AG04449 (cell line): ENCODE data around the gene CRNN.

Source experiments
- CTCF ChIA-PET: fragments of 350-600 bp; formaldehyde crosslinking; extraction: SDS; loops from one replicate; lab custom pipeline; 2021; ENCODE audit warnings: antibody characterized with exemption; lab: Yijun Ruan, JAX
- POLR2A ChIA-PET: fragments of 400-600, 350-600 bp; formaldehyde crosslinking; extraction: SDS; loops from one replicate; lab custom pipeline; 2020; ENCODE audit warnings: antibody characterized with exemption, inconsistent platforms; lab: Yijun Ruan, JAX
- DNase-seq: peaks from one replicate; pipeline ENCODE4 v3.0.0-alpha.2; 2010; ENCODE audit warnings: low read depth, low spot score
- H3K4me3 ChIP-seq: 2 replicates; pipeline ENCODE4 v1.5.1; 2011; ENCODE audit warnings: low read depth, mild to moderate bottlenecking, control low read depth, low read length
- CTCF ChIP-seq: IDR thresholded peaks from one replicate; pipeline ENCODE4 v1.5.1; 2011; ENCODE audit warnings: mild to moderate bottlenecking, moderate library complexity, low read length, control low read depth, inconsistent platforms; ENCODE audit not compliant: insufficient read depth; ENCODE audit errors: missing control alignments

The CRNN gene

GRCh38 chr1:152415454-152416227 is 1.6 kb upstream of the CRNN start:
- H3K4me3 ChIP-seq = no peak overlapping the region
- POLR2A ChIA-PET = no interaction called here
- CTCF ChIA-PET = no interaction called here
- TF ChIP-seq CTCF = no peak
- no peak for DNase-seq

DNA sequence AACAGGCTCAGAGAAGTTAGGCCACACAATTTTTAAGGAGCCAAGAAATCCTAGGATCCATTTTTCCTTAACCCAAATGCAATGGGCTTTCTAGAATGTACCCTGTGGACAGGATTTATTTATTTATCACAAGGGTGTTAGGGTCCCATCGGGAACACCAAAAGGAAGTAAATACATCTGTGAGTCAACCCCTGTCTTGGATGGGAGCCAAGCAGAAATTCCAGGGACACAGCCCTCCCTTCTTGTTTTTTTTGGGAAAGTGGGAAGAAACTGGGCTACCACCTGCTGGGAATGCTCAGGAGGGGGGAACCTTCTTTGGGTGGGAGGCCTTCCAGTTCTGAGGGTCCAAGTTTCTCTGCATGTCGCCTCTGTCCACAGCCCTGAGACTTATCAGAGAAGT is 1.3 kb downstream of the CRNN start:
- no peak for DNase-seq
- H3K4me3 ChIP-seq = no peak overlapping the region
- ChIA-PET CTCF (no interaction called here), POLR2A (no interaction called here)
- TF ChIP-seq CTCF = no peak

DNA sequence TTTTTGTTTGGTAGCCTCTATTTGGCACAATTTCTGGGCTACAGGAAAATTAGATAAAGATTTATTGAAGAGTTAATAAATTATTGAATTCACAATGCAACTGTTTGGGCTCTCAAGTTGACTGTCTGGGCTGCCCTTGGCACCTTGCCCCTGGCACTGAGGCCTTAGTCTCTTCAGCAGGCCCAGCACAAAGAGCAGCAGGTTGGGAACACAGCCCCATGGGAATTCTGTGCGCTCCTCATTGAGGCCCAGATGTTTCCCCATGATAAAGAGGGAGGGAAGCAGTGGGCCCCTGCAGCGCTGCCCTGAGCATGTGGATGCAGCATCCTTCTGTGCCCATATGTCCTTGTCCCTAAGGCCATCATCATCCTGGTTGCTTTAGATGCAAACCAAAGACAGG is 2.9 kb downstream of the CRNN start:
- DNase-seq = no peak
- TF ChIP-seq CTCF = no peak
- CTCF ChIA-PET = no interaction called here
- H3K4me3 ChIP-seq = no peak overlapping the region
- POLR2A ChIA-PET = no interaction called here

GRCh38 chr1:152410599-152410998 is 3.5 kb downstream of the CRNN start:
- no peak for DNase-seq
- TF ChIP-seq CTCF = no peak
- ChIA-PET POLR2A (no interaction called here), CTCF (no interaction called here)
- H3K4me3 ChIP-seq = no peak overlapping the region

DNA sequence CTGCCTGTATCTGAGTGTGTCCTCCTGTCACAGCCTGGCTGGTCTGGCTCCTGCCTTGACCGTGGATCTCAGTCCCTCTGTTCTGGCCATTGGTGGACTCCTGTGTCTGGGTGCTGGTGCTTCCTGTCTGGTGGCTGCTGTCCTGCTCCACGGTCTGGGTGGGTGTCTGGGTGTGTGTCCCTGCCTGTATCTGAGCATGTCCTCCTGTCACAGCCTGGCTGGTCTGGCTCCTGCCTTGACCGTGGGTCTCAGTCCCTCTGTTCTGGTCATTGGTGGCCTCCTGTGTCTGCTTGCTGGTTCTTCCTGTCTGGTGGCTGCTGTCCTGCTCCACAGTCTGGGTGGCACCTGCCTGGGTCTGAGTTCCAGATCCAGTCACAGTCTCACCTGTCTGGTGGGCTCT is 4.0 kb downstream of the CRNN start:
- POLR2A ChIA-PET = no interaction called here
- no peak for DNase-seq
- TF ChIP-seq CTCF = no peak
- CTCF ChIA-PET = no interaction called here
- H3K4me3 ChIP-seq = no peak overlapping the region

DNA sequence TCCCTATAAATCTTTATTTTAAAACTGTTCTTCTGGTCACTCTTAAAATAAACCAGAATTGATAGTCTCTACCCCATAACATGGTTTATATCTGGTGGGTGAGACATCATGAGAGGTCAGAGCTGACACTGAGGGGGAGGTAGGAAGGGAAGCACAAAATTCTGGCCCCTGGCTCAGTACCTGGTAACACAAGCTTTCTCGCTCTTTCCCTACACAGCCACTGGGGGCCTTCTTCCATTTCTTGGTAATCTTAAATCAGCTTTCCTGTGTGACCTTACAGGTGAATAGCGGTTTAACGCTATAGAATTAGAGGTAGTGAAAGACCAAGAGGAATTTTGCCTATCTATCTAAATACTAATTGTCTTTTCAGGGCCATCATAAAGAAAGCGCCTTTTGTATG is 5.4 kb downstream of the CRNN start:
- CTCF ChIA-PET = no interaction called here
- POLR2A ChIA-PET = no interaction called here
- no peak overlapping the region for H3K4me3 ChIP-seq
- no peak for DNase-seq
- no peak for TF ChIP-seq CTCF
